Thoracic aorta (tissue), 2 donors: Measurements from ENCODE around the gene EZH1. TPM values are rescaled to one million over a fixed set of nuclear protein-coding genes. Genes with fewer than 3 reads are reported as not detected.
A peak's percentile ranks its signal among the peaks of the same experiment; 100 is the strongest.
"Not testable (repeated sequence)": the region's sequence is repeated elsewhere in the genome, so short reads cannot be mapped to it uniquely, and the experiment has no call there.

Source experiments
- ATAC-seq: fragments of 150-250 bp; one replicate; pipeline ENCODE4 v1.8.0; 2017; ENCODE audit warnings: low read depth; ENCODE audit not compliant: insufficient number of reproducible peaks, low FRiP score
- DNase-seq: peaks from one replicate; pipeline ENCODE4 v3.0.0-alpha.2; 2020; ENCODE audit warnings: low spot score
- H3K27ac ChIP-seq, 2 donors: fragments of 200-600 bp; sonication (generic); 1 replicate in 1 of 2; 2 replicates in 1 of 2; pipeline ENCODE4 v1.5.1; 2016; ENCODE audit warnings: mild to moderate bottlenecking in 2 of 2, moderate library complexity in 2 of 2
- H3K27me3 ChIP-seq: fragments of 200-600 bp; sonication (generic); replicated peaks from 2 replicates; pipeline ENCODE4 v1.6.0; 2016; ENCODE audit warnings: mild to moderate bottlenecking; ENCODE audit not compliant: insufficient read depth
- H3K36me3 ChIP-seq: fragments of 200-600 bp; sonication (generic); one replicate; pipeline ENCODE4 v1.5.1; 2016
- H3K4me1 ChIP-seq, 2 donors: fragments of 200-600 bp; sonication (generic); 1 replicate in 1 of 2; 2 replicates in 1 of 2; pipeline versions ENCODE4 v1.5.1 to v1.6.0; 2016; ENCODE audit warnings: low read depth in 2 of 2, mild to moderate bottlenecking in 1 of 2; ENCODE audit not compliant: control insufficient read depth in 1 of 2
- H3K4me3 ChIP-seq: fragments of 200-600 bp; sonication (generic); 2 replicates; pipeline ENCODE4 v1.5.1; 2016; ENCODE audit warnings: mild to moderate bottlenecking
- H3K9me3 ChIP-seq: fragments of 200-600 bp; sonication (generic); 2 replicates; pipeline ENCODE4 v1.5.1; 2016
- total RNA-seq, 2 donors: library from RNA; depleted of rRNA; stranded (reverse); fragments of >200 nt; gene quantifications; one replicate each; pipeline versions ENCODE4 v1.1.0 to v1.2.3, GENCODE V29; 2016
- TF ChIP-seq, protein P1 (sequence below): fragments of 200-600 bp; sonication (generic); IDR thresholded peaks from one replicate; pipeline ENCODE4 v1.5.1; 2019; ENCODE audit warnings: antibody characterized with exemption

EZH1 gene
- total RNA-seq, 2 donors from 2014 or later = 66.3 to 75.2 TPM

DNA sequence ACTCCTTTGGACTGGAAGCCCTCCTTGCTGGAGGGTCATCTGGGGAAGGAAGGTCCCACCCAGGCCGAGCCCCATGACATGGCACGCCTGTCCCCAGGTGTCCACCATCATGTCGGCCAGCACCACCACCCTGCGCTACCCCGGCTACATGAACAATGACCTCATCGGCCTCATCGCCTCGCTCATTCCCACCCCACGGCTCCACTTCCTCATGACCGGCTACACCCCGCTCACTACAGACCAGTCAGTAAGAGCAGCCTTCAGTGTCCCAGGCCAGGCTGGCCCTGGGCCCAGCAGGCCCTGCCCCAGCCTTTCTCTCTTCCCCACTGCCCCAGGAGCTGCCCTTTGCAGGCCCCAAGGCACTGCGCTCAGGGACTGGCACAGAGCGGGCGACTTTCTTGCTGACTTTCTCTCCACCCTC lies 79.2 kb downstream of the EZH1 start:
- Histone ChIP-seq H3K9me3 (no peaks in the 10 kb centered on the region), H3K27ac (peak overlapping the region; percentile 76 to 81), H3K27me3 (no peaks in the 10 kb centered on the region), H3K4me3 (no peak overlapping the region), H3K36me3 (peaks cover 28% of the 10 kb centered on the region), H3K4me1 (peaks cover 24 to 53% of the 10 kb centered on the region in 2 donors)
- TF ChIP-seq, protein P1, sequence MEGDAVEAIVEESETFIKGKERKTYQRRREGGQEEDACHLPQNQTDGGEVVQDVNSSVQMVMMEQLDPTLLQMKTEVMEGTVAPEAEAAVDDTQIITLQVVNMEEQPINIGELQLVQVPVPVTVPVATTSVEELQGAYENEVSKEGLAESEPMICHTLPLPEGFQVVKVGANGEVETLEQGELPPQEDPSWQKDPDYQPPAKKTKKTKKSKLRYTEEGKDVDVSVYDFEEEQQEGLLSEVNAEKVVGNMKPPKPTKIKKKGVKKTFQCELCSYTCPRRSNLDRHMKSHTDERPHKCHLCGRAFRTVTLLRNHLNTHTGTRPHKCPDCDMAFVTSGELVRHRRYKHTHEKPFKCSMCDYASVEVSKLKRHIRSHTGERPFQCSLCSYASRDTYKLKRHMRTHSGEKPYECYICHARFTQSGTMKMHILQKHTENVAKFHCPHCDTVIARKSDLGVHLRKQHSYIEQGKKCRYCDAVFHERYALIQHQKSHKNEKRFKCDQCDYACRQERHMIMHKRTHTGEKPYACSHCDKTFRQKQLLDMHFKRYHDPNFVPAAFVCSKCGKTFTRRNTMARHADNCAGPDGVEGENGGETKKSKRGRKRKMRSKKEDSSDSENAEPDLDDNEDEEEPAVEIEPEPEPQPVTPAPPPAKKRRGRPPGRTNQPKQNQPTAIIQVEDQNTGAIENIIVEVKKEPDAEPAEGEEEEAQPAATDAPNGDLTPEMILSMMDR = no peak
- no peak for ATAC-seq
- no peak for DNase-seq

DNA sequence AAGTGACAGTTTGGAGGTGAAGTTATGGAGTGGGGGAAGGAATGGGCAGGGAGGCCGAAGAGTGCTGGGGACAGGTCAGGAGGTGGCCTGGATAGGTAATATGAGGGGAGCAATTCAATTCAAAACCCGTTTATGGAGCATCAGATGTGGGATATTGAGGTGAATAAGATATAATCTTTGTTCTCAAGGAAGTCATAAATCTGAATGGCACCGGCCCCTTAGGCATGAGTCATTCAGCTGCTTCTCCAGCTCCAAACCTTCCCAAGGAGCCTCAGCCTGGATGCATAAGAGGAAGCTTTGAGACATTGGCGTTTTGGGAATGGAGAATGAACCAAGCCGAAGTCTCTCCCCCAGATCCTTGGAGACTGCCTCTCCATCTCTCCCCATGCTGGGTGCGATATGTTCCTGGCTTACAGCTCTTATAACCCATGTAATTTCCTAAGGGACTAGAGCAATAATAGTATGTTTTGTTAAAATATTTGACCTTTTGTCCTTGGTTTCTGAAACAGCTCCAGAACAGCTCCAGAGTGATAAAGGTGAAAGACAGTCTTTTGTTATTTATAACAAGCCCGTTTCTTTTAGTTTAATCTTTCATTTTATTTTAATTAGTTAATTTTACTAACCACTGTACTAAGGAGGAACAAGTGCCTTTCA lies 84.0 kb downstream of the EZH1 start:
- Histone ChIP-seq H3K9me3 (no peaks in the 10 kb centered on the region), H3K4me1 (peaks cover 13 to 29% of the 10 kb centered on the region in 2 donors), H3K27ac (peak overlapping the region; percentile 22 to 54), H3K36me3 (peaks cover 7% of the 10 kb centered on the region), H3K27me3 (no peaks in the 10 kb centered on the region), H3K4me3 (peak overlapping the region; percentile 33)
- DNase-seq = no peak
- ATAC-seq = no peak
- TF ChIP-seq, protein P1 = no peak

DNA sequence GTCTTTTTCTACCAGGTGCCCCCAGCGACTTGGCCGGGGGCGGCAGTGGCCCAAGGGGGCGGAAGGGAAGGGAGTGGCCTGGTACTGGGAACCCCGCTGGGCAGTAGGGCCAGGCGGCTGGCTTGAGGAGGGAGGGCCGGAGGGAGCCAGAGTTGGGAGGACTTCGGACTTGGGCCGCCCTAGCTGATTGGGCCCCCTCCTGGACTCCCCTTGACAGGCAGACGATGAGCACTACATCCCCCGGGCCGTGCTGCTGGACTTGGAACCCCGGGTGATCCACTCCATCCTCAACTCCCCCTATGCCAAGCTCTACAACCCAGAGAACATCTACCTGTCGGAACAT lies 84.9 kb downstream of the EZH1 start:
- not testable (repeated sequence) for ATAC-seq, H3K9me3 ChIP-seq, H3K36me3 ChIP-seq, H3K27me3 ChIP-seq, DNase-seq
- peak overlapping the region; percentile 87 for H3K27ac ChIP-seq
- H3K4me1 ChIP-seq = peaks cover 13 to 20% of the 10 kb centered on the region in 2 donors
- peak overlapping the region; percentile 88 for H3K4me3 ChIP-seq

GRCh38 chr17:42659079-42659931 lies 85.5 kb downstream of the EZH1 start, which contains the start of gene TUBG2:
TSS of gene TUBG2 (plus strand) at chr17:42659284. CDS start at chr17:42659504, 220 bp downstream.
- no peaks in the 10 kb centered on the region for H3K27me3 ChIP-seq
- ATAC-seq (peak; percentile 57), DNase-seq (no peak)
- H3K36me3 ChIP-seq = peaks cover 5% of the 10 kb centered on the region
- H3K4me3 ChIP-seq = peak within 1 kb of the TSS; percentile 88
- peaks cover 13 to 21% of the 10 kb centered on the region in 2 donors for H3K4me1 ChIP-seq
- no peaks in the 10 kb centered on the region for H3K9me3 ChIP-seq
- TF ChIP-seq, protein P1 = no peak
- peak within 1 kb of the TSS; percentile 87 for H3K27ac ChIP-seq

GRCh38 chr17:42657824-42658588 lies 86.8 kb downstream of the EZH1 start:
- H3K27me3 ChIP-seq = no peaks in the 10 kb centered on the region
- H3K9me3 ChIP-seq = no peaks in the 10 kb centered on the region
- H3K27ac ChIP-seq = no peak overlapping the region
- no peak for DNase-seq
- no peak overlapping the region for H3K4me3 ChIP-seq
- ATAC-seq = no peak
- no peaks in the 10 kb centered on the region for H3K36me3 ChIP-seq
- H3K4me1 ChIP-seq = peaks cover 22 to 33% of the 10 kb centered on the region in 2 donors
- TF ChIP-seq, protein P1 = no peak
